ENCODE results near the gene L1CAM.

The L1CAM gene

DNA sequence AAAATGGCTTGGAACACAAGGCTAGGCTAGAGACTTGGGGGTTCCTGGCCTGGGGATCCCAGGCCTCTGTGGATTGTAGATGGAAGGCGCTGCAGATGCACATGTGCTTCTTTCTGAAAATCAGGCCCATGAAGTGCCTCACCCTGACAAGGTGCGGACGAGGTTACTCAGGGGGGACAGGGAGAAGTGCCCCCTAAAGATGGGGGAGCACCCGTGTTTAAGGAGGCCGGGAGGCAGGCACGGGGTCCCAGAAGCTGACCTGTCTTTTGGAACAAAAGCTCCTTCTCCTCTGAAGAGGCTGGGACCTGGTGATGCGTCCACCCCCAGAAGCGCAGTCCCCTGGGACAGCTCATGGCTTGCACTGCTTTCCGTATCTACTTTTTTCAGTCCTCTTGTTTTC lies 58.1 kb downstream of the L1CAM start:
- in situ Hi-C loops (cut with MboI; ENCODE audit: low sequenced_read_pairs, unreplicated experiment): no loop called here
- TF ChIP-seq CTCF (IDR thresholded peaks at IDR 0.05; ENCODE audit: borderline replicate concordance, control extremely low read depth, extremely low read depth, insufficient read depth, missing control alignments): no peak
- peak; percentile 4 for DNase-seq (ENCODE audit: low spot score)

DNA sequence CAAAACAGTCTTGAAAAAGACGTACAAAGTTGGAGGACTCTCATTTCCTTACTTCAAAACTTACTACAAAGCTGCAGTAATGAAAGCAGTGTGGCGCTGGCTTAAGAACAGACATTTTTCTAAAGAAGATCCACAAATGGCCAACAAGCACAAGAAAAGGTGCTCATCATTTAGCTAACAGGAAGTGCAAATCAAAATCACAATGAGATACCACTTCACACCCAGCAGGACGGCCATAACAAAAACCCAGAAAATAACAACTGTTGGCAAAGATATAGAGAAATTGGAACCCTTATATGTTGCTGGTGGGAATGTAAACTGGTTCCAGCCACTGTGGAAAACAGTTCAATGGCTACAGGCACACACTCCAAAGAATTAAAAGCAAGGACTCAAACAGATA lies 59.0 kb downstream of the L1CAM start:
- TF ChIP-seq CTCF (IDR thresholded peaks at IDR 0.05; ENCODE audit: borderline replicate concordance, control extremely low read depth, extremely low read depth, insufficient read depth, missing control alignments): no peak
- no peak for DNase-seq (ENCODE audit: low spot score)
- in situ Hi-C loops (cut with MboI; ENCODE audit: low sequenced_read_pairs, unreplicated experiment): no loop called here

DNA sequence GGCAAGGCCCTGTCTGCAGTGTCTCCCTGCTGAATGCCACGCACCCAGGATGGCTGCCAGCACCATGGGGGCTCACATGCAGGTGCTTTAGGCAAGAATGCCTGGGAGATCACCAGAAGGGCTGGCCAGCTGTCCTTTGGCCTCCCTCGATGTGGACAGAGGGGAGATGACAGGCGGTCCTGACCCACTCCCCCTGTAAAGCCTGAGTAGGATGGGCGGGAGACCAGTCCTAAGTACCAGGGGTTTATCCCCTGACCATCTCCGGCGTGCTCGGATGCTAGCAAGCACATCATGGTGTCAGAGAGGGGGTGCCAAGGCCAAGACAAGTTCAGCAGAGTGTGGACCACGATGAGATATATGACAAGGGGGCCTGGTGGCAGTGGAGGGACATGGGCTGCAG lies 60.9 kb downstream of the L1CAM start:
- DNase-seq (ENCODE audit: low spot score): peak; percentile 5
- no peak for TF ChIP-seq CTCF (IDR thresholded peaks at IDR 0.05; ENCODE audit: borderline replicate concordance, control extremely low read depth, extremely low read depth, insufficient read depth, missing control alignments)
- in situ Hi-C loops (cut with MboI; ENCODE audit: low sequenced_read_pairs, unreplicated experiment): no loop called here

DNA sequence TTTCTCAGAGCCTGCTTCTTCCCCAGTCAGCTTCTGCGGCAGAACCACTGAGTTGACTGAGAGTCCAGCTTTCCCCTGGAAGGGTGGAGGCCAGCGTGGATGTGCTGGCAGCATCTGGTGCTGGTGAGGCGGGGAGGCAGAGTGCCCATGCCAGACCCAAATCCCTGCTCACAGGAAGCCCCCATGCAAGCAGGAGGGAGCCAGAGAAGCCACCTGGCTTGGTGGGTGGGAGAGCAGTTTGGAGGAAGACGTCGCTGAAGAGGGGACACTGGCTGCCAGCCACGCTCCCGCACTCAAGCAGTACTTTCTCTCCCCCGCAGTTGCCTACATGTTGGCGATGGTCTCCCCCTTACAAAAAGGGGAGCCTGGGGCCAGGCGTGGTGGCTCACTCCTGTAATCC lies 61.6 kb downstream of the L1CAM start:
- no peak for TF ChIP-seq CTCF (IDR thresholded peaks at IDR 0.05; ENCODE audit: borderline replicate concordance, control extremely low read depth, extremely low read depth, insufficient read depth, missing control alignments)
- in situ Hi-C loops (cut with MboI; ENCODE audit: low sequenced_read_pairs, unreplicated experiment): no loop called here
- DNase-seq (ENCODE audit: low spot score): peak; percentile 7

- in situ Hi-C loops (cut with MboI; ENCODE audit: low sequenced_read_pairs, unreplicated experiment): no loop called here
- no peak for DNase-seq (ENCODE audit: low spot score)
- no peak for TF ChIP-seq CTCF (IDR thresholded peaks at IDR 0.05; ENCODE audit: borderline replicate concordance, control extremely low read depth, extremely low read depth, insufficient read depth, missing control alignments)
Measured at GRCh38 chrX:153821066-153821465, 64.9 kb downstream of the L1CAM start.

GRCh38 chrX:153820601-153821000 lies 65.4 kb downstream of the L1CAM start:
- no peak for TF ChIP-seq CTCF (IDR thresholded peaks at IDR 0.05; ENCODE audit: borderline replicate concordance, control extremely low read depth, extremely low read depth, insufficient read depth, missing control alignments)
- no peak for DNase-seq (ENCODE audit: low spot score)
- in situ Hi-C loops (cut with MboI; ENCODE audit: low sequenced_read_pairs, unreplicated experiment): no loop called here
